Endothelial cell of umbilical vein (primary cell): ENCODE measurements around the gene PANK3. TPM values are rescaled to one million over a fixed set of nuclear protein-coding genes. Genes with fewer than 3 reads are reported as not detected.

Experiments
- Bru-seq: library from RNA; stranded (reverse); fragments of 400-500 nt; gene quantifications from one replicate; lab custom pipeline; 2021; lab: Mats Ljungman, UMichigan
- BruChase-seq, 2 experiments: library from RNA; stranded (reverse); fragments of 400-500 nt; gene quantifications; one replicate each; lab custom pipeline; 2021; lab: Mats Ljungman, UMichigan
- BruUV-seq: library from RNA; stranded (reverse); fragments of 400-500 nt; replicated peaks from 2 replicates; lab custom pipeline; 2021; lab: Mats Ljungman, UMichigan
- CTCF ChIA-PET: fragments of 300-600, 350-600 bp; sonication (Branson Sonifier 250); formaldehyde crosslinking; loops from one replicate; lab custom pipeline; 2021; ENCODE audit warnings: antibody characterized with exemption, inconsistent platforms; lab: Charles Lee
- POLR2A ChIA-PET: fragments of 300-600, 350-600 bp; sonication (Branson Sonifier 250); formaldehyde crosslinking; loops from one replicate; lab custom pipeline; 2021; ENCODE audit warnings: antibody characterized with exemption, inconsistent platforms; lab: Charles Lee
- DNase-seq: peaks from one replicate; pipeline ENCODE4 v3.0.0-alpha.2; 2011; ENCODE audit warnings: low read depth, low spot score
- FAIRE-seq: peaks from 2 replicates; lab custom pipeline; 2011; peaks lifted over from hg19 to GRCh38; lab: Jason Lieb, UNC
- H2AFZ ChIP-seq: 2 replicates; pipeline ENCODE4 v1.6.0; 2012; ENCODE audit warnings: low read depth, low read length, control low read depth, inconsistent platforms
- H3K27ac ChIP-seq: 2 replicates; pipeline ENCODE4 v1.5.1; 2011; ENCODE audit warnings: low read depth, mild to moderate bottlenecking, control low read depth, low read length, moderate library complexity; ENCODE audit not compliant: insufficient read depth
- H3K27me3 ChIP-seq, 2 experiments: 2 replicates each; pipeline versions ENCODE4 v1.6.0 to v1.6.1; 2011; ENCODE audit warnings: low read length in 2 of 2, mixed read lengths in 1 of 2; ENCODE audit not compliant: control insufficient read depth in 2 of 2, insufficient read depth in 2 of 2
- H3K36me3 ChIP-seq, 2 experiments: 2 replicates in 1 of 2; 3 replicates in 1 of 2; pipeline ENCODE4 v1.5.1; 2011; ENCODE audit warnings: low read length in 2 of 2, mild to moderate bottlenecking in 1 of 2, moderate library complexity in 1 of 2; ENCODE audit not compliant: control insufficient read depth in 2 of 2, insufficient read depth in 2 of 2; ENCODE audit errors: extremely low read depth in 1 of 2
- H3K4me1 ChIP-seq: 3 replicates; pipeline ENCODE4 v1.5.1; 2011; ENCODE audit warnings: mild to moderate bottlenecking, low read length; ENCODE audit not compliant: control insufficient read depth, insufficient read depth; ENCODE audit errors: extremely low read depth
- H3K4me2 ChIP-seq: 2 replicates; pipeline ENCODE4 v1.6.1; 2011; ENCODE audit warnings: low read length, control low read depth, mixed read lengths; ENCODE audit not compliant: insufficient read depth
- H3K4me3 ChIP-seq, 3 experiments: fragments of 200-600 bp in 1 of 3; sonication (generic), shearing (Covaris generic) in 1 of 3; replicated peaks in 1 of 3; 2 replicates each; pipeline ENCODE4 v1.5.1; 2011 to 2016; ENCODE audit warnings: control low read depth in 3 of 3, low read length in 3 of 3, mild to moderate bottlenecking in 2 of 3, inconsistent platforms in 1 of 3, low read depth in 1 of 3, moderate library complexity in 1 of 3; ENCODE audit not compliant: insufficient read depth in 1 of 3
- H3K79me2 ChIP-seq: 2 replicates; pipeline ENCODE4 v1.6.0; 2012; ENCODE audit warnings: low read length, inconsistent platforms; ENCODE audit not compliant: control insufficient read depth, insufficient read depth
- H3K9ac ChIP-seq: replicated peaks from 2 replicates; pipeline ENCODE3; 2011; ENCODE audit warnings: low read length, control low read depth; ENCODE audit not compliant: insufficient read depth; ENCODE audit errors: extremely low read depth
- H3K9me1 ChIP-seq: replicated peaks from 3 replicates; pipeline ENCODE4 v1.6.0; 2011; ENCODE audit warnings: mild to moderate bottlenecking, low read length; ENCODE audit not compliant: control insufficient read depth, insufficient read depth; ENCODE audit errors: extremely low read depth
- H3K9me3 ChIP-seq: replicated peaks from 2 replicates; pipeline ENCODE4 v1.5.1; 2012; ENCODE audit warnings: low read length, inconsistent platforms; ENCODE audit not compliant: control insufficient read depth, insufficient read depth
- H4K20me1 ChIP-seq: replicated peaks from 2 replicates; pipeline ENCODE3; 2011; ENCODE audit warnings: mild to moderate bottlenecking, low read length; ENCODE audit not compliant: control insufficient read depth, insufficient read depth; ENCODE audit errors: extremely low read depth
- EZH2 ChIP-seq: IDR thresholded peaks from 2 replicates; pipeline ENCODE4 v1.6.1; 2012; ENCODE audit warnings: borderline replicate concordance, low read depth, mild to moderate bottlenecking, moderate library complexity, low read length, inconsistent platforms; ENCODE audit not compliant: severe bottlenecking
- POLR2A ChIP-seq: IDR thresholded peaks from 2 replicates; pipeline ENCODE4 v1.6.1; 2012; ENCODE audit warnings: low read depth, mild to moderate bottlenecking, control low read depth, low read length
- POLR2AphosphoS5 ChIP-seq: IDR thresholded peaks from 2 replicates; pipeline ENCODE4 v1.6.1; 2012; ENCODE audit warnings: low read depth, mild to moderate bottlenecking, control low read depth, low read length, moderate library complexity; ENCODE audit not compliant: insufficient read depth
- dilution Hi-C: fragments of 300-500 bp; cut with MboI; formaldehyde crosslinking; loops from one replicate; pipeline ENCODE4 v1.15.0; 2019; ENCODE audit warnings: low sequenced_read_pairs; ENCODE audit not compliant: extremely low pct_ligation_motif_present
- intact Hi-C: fragments of 100-400 bp; cut with micrococcal nuclease; formaldehyde crosslinking; loops from one replicate; pipeline ENCODE4 v1.10.0; 2022
- long read RNA-seq: library from polyadenylated mRNA; stranded (forward); transcript quantifications from one replicate; pipeline ENCODE4 v2.0.0, GENCODE V29; 2021
- polyA minus RNA-seq, 3 experiments: library from RNA; depleted of rRNA, polyadenylated mRNA; stranded (reverse); fragments of >200 nt; gene quantifications; 1 replicate in 1 of 3; 2 replicates in 2 of 3; pipeline ENCODE4 v1.2.3, GENCODE V29; 2011
- polyA plus RNA-seq, 4 experiments: library from polyadenylated mRNA; depleted of rRNA in 3 of 4; stranded (reverse) in 3 of 4; unstranded in 1 of 4; fragments of >200 nt; gene quantifications; 2 replicates each; pipeline versions ENCODE4 v1.2.1 to v1.2.3, GENCODE V29; 2011 to 2012; ENCODE audit warnings: missing spikeins in 1 of 4
- total RNA-seq: library from RNA; stranded (reverse); gene quantifications from 2 replicates; pipeline ENCODE4 v1.2.3, GENCODE V29; 2021

Gene PANK3
- total RNA-seq (77.0 and 78.8 TPM in 2 replicates), polyA plus RNA-seq (6.0 and 8.1 TPM in 2 replicates), polyA minus RNA-seq (16.9 and 18.2 TPM in 2 replicates), Bru-seq, nascent RNA (percentile 98 among the genes with signal in this experiment), BruChase-seq, experiment 1, labeled RNA remaining after a 6-hour chase (percentile 98 among the genes with signal in this experiment), BruChase-seq, experiment 2, labeled RNA remaining after a 2-hour chase (percentile 99 among the genes with signal in this experiment)
- polyA plus RNA-seq (2011; cell fraction: cytosol; rRNA removed): 8.8 and 10.0 TPM in 2 replicates
- 24.1 and 30.1 TPM in 2 replicates for polyA plus RNA-seq (2011; cell fraction: nucleus; rRNA removed)
- polyA plus RNA-seq (2012): 18.1 and 42.6 TPM in 2 replicates
- 35.9 TPM for polyA minus RNA-seq (2011; cell fraction: cytosol; rRNA and poly(A)+ RNA removed)
- 24.9 and 35.1 TPM in 2 replicates for polyA minus RNA-seq (2011; cell fraction: nucleus; rRNA and poly(A)+ RNA removed)
- long read RNA-seq, full-length matches to known transcripts: 33 of 53 reads
- long read RNA-seq, partial matches to known transcripts: 3 of 53 reads
- long read RNA-seq, other reads (novel, unspliced or antisense): 17 of 53 reads

- peaks cover 6% of the 10 kb centered on the region for H4K20me1 ChIP-seq
- no peaks in the 10 kb centered on the region for H3K36me3 ChIP-seq
- POLR2A ChIA-PET: interaction anchor here (1.0 kb wide), 1 partner anchor 72 kb away, joined by 3 read pairs; no protein-coding TSS in a partner anchor
- intact Hi-C loops: loop anchor here (1.0 to 5.0 kb wide), 5 partner anchors 93 to 1393 kb away; partner anchors contain the start of gene RARS1
- H2AFZ ChIP-seq: peak within 1 kb of the TSS; percentile 94
- CTCF ChIA-PET: interaction anchor here (0.9 kb wide), 1 partner anchor 11 kb away, joined by 3 read pairs; no protein-coding TSS in a partner anchor
- TF ChIP-seq POLR2A: peak; percentile 59
- no peak for TF ChIP-seq EZH2
- TF ChIP-seq POLR2AphosphoS5: peak; percentile 60
- peak within 1 kb of the TSS; percentile 80 to 100 (median 100) for H3K4me3 ChIP-seq
- peak within 1 kb of the TSS; percentile 97 for H3K9ac ChIP-seq
- H3K4me1 ChIP-seq: peaks cover 24% of the 10 kb centered on the region
- no peaks in the 10 kb centered on the region for H3K9me1 ChIP-seq
- no peak for DNase-seq
- peak within 1 kb of the TSS; percentile 100 for H3K4me2 ChIP-seq
- no peaks in the 10 kb centered on the region for H3K9me3 ChIP-seq
- no peaks in the 10 kb centered on the region for H3K27me3 ChIP-seq
- BruUV-seq: TSS peak; percentile 41
- no peak for FAIRE-seq
- H3K27ac ChIP-seq: peak within 1 kb of the TSS; percentile 92
- dilution Hi-C loops: no loop called here
- H3K79me2 ChIP-seq: peaks cover 51% of the 10 kb centered on the region
Measured at GRCh38 chr5:168578538-168579487, at the start of gene PANK3. Gene PANK3, minus strand, starts transcription at chr5:168579368. Its CDS starts 85 bp downstream, at chr5:168579283.
